ENCODE results near the gene ADM2. TPM values are rescaled to one million over a fixed set of nuclear protein-coding genes. Genes with fewer than 3 reads are reported as not detected.

Gene ADM2
- total RNA-seq, 2 experiments from 2014 or later = 3.7 to 4.1 TPM

GRCh38 chr22:50452649-50453048, 28.7 kb upstream of the ADM2 start:
- CTCF ChIA-PET = interaction anchor here (0.7 to 1.7 kb wide), 4 partner anchors 10 to 177 kb away, joined by 3 to 6 read pairs (median 3); no protein-coding TSS in a partner anchor
- peaks cover 11% of the 10 kb centered on the region for H3K4me1 Mint-ChIP-seq

DNA sequence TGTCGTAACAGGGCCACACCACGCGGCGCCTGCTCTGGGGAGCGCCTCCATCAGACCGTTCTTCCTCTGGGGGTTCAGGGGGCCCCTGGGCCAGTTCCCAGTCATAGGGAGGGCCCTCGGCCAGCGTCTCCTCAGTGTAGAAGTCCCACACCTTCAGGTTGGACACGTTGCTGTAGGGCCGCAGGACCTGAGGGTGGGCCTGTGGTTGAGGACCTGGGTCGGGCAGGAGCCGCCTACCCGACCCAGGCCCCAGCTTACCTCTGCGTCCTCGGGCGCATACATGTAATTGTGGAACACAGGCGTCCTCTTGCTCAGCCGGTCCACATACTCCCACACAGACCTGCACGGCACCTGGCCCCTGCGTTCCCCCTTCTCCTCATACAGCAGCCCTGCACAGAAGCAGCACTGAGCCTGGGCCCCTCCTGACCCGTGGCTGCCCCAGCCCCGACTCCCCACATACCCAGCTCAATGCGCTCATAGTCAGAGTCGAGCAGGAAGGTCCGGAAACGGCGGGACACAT, 26.7 kb upstream of the ADM2 start:
- no peak for DNase-seq
- H3K36me3 Mint-ChIP-seq (ENCODE audit: low read depth) = peaks cover 49% of the 10 kb centered on the region
- H3K27ac Mint-ChIP-seq = no peak overlapping the region
- H3K9me3 Mint-ChIP-seq = no peaks in the 10 kb centered on the region
- H3K27me3 Mint-ChIP-seq = no peaks in the 10 kb centered on the region
- H3K4me3 Mint-ChIP-seq = no peak overlapping the region
- H3K4me1 Mint-ChIP-seq = peaks cover 7% of the 10 kb centered on the region
- ChIA-PET POLR2A (no interaction called here), CTCF (interaction anchor here (1.1 to 1.7 kb wide), 4 partner anchors 10 to 179 kb away, joined by 3 to 6 read pairs (median 4); partner anchors contain the start of gene SCO2)

More at GRCh38 chr22:50452649-50453048, 28.7 kb upstream of the ADM2 start:
- POLR2A ChIA-PET = interaction anchor here (0.7 kb wide), 1 partner anchor 77 kb away, joined by 3 read pairs; the partner anchor contains the start of gene TYMP
- no peak for DNase-seq
- peaks cover 48% of the 10 kb centered on the region for H3K36me3 Mint-ChIP-seq (ENCODE audit: low read depth)
- no peaks in the 10 kb centered on the region for H3K27me3 Mint-ChIP-seq
- H3K27ac Mint-ChIP-seq = peak overlapping the region; percentile 60
- H3K9me3 Mint-ChIP-seq = no peaks in the 10 kb centered on the region
- H3K4me3 Mint-ChIP-seq = no peak overlapping the region

DNA sequence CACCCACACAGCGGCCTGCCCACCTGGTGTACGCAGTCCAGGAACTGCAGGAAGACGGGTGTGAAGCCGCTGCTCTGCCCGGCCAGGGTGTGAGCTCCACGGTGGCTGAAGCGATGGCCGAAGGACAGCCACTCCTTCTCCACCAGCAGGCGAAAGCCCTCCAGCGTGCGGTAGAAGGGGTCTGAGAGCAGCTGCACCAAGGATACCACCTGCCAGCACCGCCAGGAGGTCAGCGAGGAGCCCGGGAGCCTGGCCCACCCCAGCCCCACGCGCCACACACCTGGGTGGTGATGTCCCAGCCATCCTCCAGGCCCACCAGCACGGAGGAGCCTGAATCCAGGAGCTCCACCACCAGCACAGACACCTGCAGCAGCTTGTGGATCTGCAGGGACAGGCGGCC, 26.1 kb upstream of the ADM2 start:
- H3K36me3 Mint-ChIP-seq (ENCODE audit: low read depth) = peaks cover 46% of the 10 kb centered on the region
- ChIA-PET POLR2A (no interaction called here), CTCF (interaction anchor here (0.8 to 1.6 kb wide), 5 partner anchors 12 to 113 kb away, joined by 3 to 6 read pairs (median 3); partner anchors contain the start of gene SCO2)
- no peak for DNase-seq
- no peaks in the 10 kb centered on the region for H3K27me3 Mint-ChIP-seq
- H3K4me1 Mint-ChIP-seq = peaks cover 4% of the 10 kb centered on the region
- H3K27ac Mint-ChIP-seq = no peak overlapping the region
- no peak overlapping the region for H3K4me3 Mint-ChIP-seq
- H3K9me3 Mint-ChIP-seq = no peaks in the 10 kb centered on the region

- DNase-seq = no peak
- no peaks in the 10 kb centered on the region for H3K9me3 Mint-ChIP-seq
- peaks cover 52% of the 10 kb centered on the region for H3K36me3 Mint-ChIP-seq (ENCODE audit: low read depth)
- POLR2A ChIA-PET = no interaction called here
- no peak overlapping the region for H3K27ac Mint-ChIP-seq
- H3K4me3 Mint-ChIP-seq = no peak overlapping the region
- CTCF ChIA-PET = interaction anchor here (0.7 to 1.6 kb wide), 6 partner anchors 8 to 114 kb away, joined by 3 to 6 read pairs (median 3); partner anchors contain the start of gene SCO2
- no peaks in the 10 kb centered on the region for H3K27me3 Mint-ChIP-seq
- peaks cover 4% of the 10 kb centered on the region for H3K4me1 Mint-ChIP-seq
Observed at GRCh38 chr22:50456026-50456425, 25.3 kb upstream of the ADM2 start.

GRCh38 chr22:50456466-50457234, 24.7 kb upstream of the ADM2 start:
- Mint-ChIP-seq H3K27ac (no peak overlapping the region), H3K4me3 (no peak overlapping the region), H3K9me3 (no peaks in the 10 kb centered on the region), H3K27me3 (no peaks in the 10 kb centered on the region), H3K36me3 (ENCODE audit: low read depth) (peaks cover 48% of the 10 kb centered on the region), H3K4me1 (peaks cover 4% of the 10 kb centered on the region)
- DNase-seq = no peak
- CTCF ChIA-PET = interaction anchor here (0.7 to 1.8 kb wide), 5 partner anchors 9 to 42 kb away, joined by 3 to 6 read pairs (median 4); no protein-coding TSS in a partner anchor
- POLR2A ChIA-PET = no interaction called here

DNA sequence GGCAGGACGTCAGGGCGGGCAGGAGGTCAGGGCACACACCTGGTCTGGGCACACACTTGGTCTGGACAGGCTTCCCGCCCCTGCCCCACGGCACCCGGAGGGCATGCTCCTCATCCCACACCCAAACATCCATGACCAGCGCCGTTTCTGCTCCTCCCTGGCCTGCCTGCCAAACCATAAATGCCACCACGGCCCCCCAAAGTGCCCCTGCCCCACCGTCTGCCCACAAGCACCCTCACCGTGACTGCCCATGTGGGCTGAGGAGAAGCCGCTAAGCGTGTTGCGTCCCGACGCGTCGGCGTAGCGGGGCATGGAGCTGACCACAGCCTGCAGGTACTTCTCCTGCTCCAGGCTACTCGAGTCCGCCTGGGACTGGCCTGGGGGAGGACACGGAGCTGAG, 22.3 kb upstream of the ADM2 start:
- H3K36me3 Mint-ChIP-seq (ENCODE audit: low read depth) = peaks cover 49% of the 10 kb centered on the region
- ChIA-PET POLR2A (no interaction called here), CTCF (interaction anchor here (0.6 kb wide), 1 partner anchor 57 kb away, joined by 3 read pairs; no protein-coding TSS in a partner anchor)

DNA sequence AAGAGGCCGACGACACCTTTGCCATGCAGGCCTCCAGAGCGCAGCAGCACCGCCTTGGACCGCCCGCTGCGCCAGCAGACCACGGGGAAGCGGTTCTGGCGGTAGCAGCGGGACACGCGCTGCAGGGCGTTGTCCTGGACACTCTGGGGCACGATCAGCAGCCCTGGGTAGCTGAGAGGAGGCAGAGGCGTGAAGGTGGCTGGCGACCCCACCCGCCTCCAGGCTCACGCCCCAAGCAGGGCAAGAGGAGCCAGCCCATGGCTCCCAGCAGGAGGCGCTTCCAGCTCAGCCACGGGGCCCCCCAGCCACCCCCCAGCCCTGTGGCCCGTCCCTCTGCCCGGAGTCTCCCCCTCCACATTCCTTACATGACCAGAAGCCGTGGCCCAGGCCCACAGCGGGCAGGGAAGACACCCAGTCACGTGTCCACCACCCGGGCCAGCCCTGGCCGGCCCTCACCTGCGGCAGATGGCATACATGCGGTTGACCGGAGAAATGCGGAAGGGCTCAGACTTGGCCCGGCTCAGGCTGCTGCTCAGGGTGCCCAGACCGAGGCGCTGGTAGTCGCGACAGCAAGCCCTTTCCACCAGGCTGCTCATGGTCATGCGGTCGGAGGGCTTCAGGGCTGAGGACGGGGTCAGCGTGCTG, 21.7 kb upstream of the ADM2 start:
- no peak overlapping the region for H3K4me3 Mint-ChIP-seq
- ChIA-PET CTCF (no interaction called here), POLR2A (no interaction called here)
- no peak for DNase-seq
- H3K27me3 Mint-ChIP-seq = no peaks in the 10 kb centered on the region
- H3K27ac Mint-ChIP-seq = no peak overlapping the region
- H3K4me1 Mint-ChIP-seq = peaks cover 1% of the 10 kb centered on the region
- H3K36me3 Mint-ChIP-seq (ENCODE audit: low read depth) = peaks cover 51% of the 10 kb centered on the region
- H3K9me3 Mint-ChIP-seq = no peaks in the 10 kb centered on the region

More for the DNA sequence above, 22.3 kb upstream of the ADM2 start:
- no peak overlapping the region for H3K4me3 Mint-ChIP-seq
- no peaks in the 10 kb centered on the region for H3K9me3 Mint-ChIP-seq
- H3K27me3 Mint-ChIP-seq = no peaks in the 10 kb centered on the region
- no peak overlapping the region for H3K27ac Mint-ChIP-seq
- H3K4me1 Mint-ChIP-seq = peaks cover 1% of the 10 kb centered on the region
- no peak for DNase-seq

GRCh38 chr22:50460938-50461337, 20.4 kb upstream of the ADM2 start:
- Mint-ChIP-seq H3K4me3 (no peak overlapping the region), H3K27ac (no peak overlapping the region), H3K36me3 (ENCODE audit: low read depth) (peaks cover 49% of the 10 kb centered on the region), H3K4me1 (peaks cover 1% of the 10 kb centered on the region), H3K9me3 (no peaks in the 10 kb centered on the region), H3K27me3 (no peaks in the 10 kb centered on the region)
- ChIA-PET CTCF (no interaction called here), POLR2A (interaction anchor here (0.6 kb wide), 1 partner anchor 12 kb away, joined by 4 read pairs; no protein-coding TSS in a partner anchor)
- no peak for DNase-seq

DNA sequence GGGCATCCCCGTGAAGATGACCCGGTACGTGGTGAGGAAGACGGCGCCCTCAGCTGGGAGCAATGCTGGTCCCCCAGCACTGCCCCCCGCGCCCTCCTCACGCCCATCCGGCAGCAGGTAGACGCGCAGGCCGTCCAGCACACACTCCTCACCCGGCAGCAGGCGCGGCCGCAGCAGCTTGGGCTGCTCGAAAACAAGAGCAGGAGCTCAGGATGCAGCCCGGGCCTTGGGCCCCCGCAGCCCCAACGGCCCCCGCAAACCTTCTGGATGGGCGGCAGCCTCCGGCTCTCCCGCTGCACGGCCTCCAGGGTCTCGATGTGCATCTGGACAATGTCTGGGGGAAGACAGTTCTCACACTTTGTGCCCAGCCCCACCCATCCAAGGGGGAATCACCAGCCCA, 19.8 kb upstream of the ADM2 start:
- CTCF ChIA-PET = interaction anchor here (1.0 to 1.3 kb wide), 2 partner anchors 9 to 19 kb away, joined by 3 read pairs; no protein-coding TSS in a partner anchor
- POLR2A ChIA-PET = no interaction called here
- no peak for DNase-seq
- Mint-ChIP-seq H3K27ac (no peak overlapping the region), H3K36me3 (ENCODE audit: low read depth) (peaks cover 54% of the 10 kb centered on the region), H3K4me3 (no peak overlapping the region), H3K27me3 (no peaks in the 10 kb centered on the region), H3K4me1 (peaks cover 1% of the 10 kb centered on the region), H3K9me3 (no peaks in the 10 kb centered on the region)

- CTCF ChIA-PET = interaction anchor here (1.0 to 1.3 kb wide), 2 partner anchors 10 to 18 kb away, joined by 3 read pairs; no protein-coding TSS in a partner anchor
Observed at GRCh38 chr22:50461979-50462540, 19.3 kb upstream of the ADM2 start.

GRCh38 chr22:50463188-50463900, 18.0 kb upstream of the ADM2 start:
- H3K27ac Mint-ChIP-seq = no peak overlapping the region
- H3K4me1 Mint-ChIP-seq = peaks cover 17% of the 10 kb centered on the region
- no peaks in the 10 kb centered on the region for H3K9me3 Mint-ChIP-seq
- ChIA-PET POLR2A (no interaction called here), CTCF (interaction anchor here (0.8 kb wide), 1 partner anchor 13 kb away, joined by 4 read pairs; no protein-coding TSS in a partner anchor)
- H3K36me3 Mint-ChIP-seq (ENCODE audit: low read depth) = peaks cover 56% of the 10 kb centered on the region
- no peaks in the 10 kb centered on the region for H3K27me3 Mint-ChIP-seq
- H3K4me3 Mint-ChIP-seq = no peak overlapping the region
- DNase-seq = no peak

More at GRCh38 chr22:50461979-50462540, 19.3 kb upstream of the ADM2 start:
- H3K36me3 Mint-ChIP-seq (ENCODE audit: low read depth) = peaks cover 56% of the 10 kb centered on the region
- peaks cover 6% of the 10 kb centered on the region for H3K4me1 Mint-ChIP-seq
- POLR2A ChIA-PET = no interaction called here
- H3K9me3 Mint-ChIP-seq = no peaks in the 10 kb centered on the region
- H3K27me3 Mint-ChIP-seq = no peaks in the 10 kb centered on the region
- H3K4me3 Mint-ChIP-seq = no peak overlapping the region
- no peak for DNase-seq
- H3K27ac Mint-ChIP-seq = no peak overlapping the region

GRCh38 chr22:50464451-50464850, 16.9 kb upstream of the ADM2 start:
- ChIA-PET CTCF (interaction anchor here (0.8 kb wide), 1 partner anchor 14 kb away, joined by 4 read pairs; no protein-coding TSS in a partner anchor), POLR2A (no interaction called here)
- H3K9me3 Mint-ChIP-seq = no peaks in the 10 kb centered on the region
- H3K4me3 Mint-ChIP-seq = no peak overlapping the region
- no peak for DNase-seq
- H3K36me3 Mint-ChIP-seq (ENCODE audit: low read depth) = peaks cover 51% of the 10 kb centered on the region
- H3K27ac Mint-ChIP-seq = no peak overlapping the region
- no peaks in the 10 kb centered on the region for H3K27me3 Mint-ChIP-seq
- peaks cover 27% of the 10 kb centered on the region for H3K4me1 Mint-ChIP-seq
